ENCODE results near the gene TACC2.

Gene TACC2

DNA sequence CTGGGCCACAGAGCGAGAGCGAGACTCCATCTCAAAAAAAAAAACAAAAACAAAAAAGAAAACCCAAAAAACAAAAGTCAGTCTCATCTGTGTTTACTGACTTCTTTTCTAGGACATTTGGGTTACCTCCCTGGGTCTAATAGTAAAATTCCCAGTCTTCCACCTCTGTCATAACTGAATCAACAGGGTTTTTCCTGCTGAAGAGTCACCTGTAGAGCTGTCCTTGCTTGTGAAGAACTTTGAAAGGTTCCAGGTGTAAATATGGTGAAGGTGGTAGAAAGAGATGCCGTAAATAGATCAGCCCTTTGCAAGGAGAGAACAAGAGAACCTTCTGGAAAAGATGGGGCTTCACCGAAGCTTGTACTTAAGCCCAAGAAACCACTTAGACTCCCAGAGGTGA, 169.4 kb downstream of the TACC2 start:
- DNase-seq (ENCODE audit: insufficient read length, low spot score): no peak
- no peak for FAIRE-seq

DNA sequence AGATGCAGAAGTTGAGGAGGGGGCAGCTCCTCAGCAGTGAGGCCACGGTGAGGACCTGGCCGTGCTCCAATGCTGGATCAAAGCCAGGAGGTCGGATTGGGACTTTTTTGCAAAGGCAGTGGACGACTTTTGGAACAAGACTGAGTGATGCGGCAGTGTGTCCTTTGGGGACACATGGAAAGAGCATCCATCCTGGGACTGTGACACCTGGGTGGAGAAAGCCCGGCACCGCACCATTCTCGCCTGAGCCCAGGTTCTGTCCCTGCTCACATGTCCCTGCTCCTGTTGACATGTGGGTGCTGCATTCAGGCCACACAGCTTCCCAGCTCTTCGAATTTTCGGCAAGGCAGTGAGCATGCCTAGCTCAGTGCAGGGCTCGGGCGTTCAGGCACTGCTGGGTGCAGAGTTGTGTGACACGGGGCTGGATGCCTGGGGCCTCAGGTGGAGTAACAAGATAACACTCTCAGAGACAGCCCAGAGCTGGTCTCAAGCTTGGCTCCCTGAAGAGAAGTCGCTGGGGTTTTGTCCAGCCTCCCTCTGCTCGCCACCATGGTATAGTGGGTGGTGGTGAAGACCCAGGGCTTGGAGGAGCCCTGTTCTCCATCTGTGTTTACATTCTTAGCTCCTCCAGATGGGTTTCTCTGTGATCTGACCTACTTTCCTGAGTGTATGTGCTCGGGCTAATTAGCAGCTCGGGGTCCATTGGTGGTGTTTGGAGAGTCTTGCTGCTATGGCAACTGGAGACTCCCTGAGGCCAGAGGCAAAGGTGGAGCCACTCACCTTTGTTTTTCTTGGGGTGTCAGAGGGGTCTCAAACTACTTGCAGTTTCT, 170.4 kb downstream of the TACC2 start:
- FAIRE-seq (no peak), DNase-seq (ENCODE audit: insufficient read length, low spot score) (no peak)
- TF ChIP-seq, protein P1, sequence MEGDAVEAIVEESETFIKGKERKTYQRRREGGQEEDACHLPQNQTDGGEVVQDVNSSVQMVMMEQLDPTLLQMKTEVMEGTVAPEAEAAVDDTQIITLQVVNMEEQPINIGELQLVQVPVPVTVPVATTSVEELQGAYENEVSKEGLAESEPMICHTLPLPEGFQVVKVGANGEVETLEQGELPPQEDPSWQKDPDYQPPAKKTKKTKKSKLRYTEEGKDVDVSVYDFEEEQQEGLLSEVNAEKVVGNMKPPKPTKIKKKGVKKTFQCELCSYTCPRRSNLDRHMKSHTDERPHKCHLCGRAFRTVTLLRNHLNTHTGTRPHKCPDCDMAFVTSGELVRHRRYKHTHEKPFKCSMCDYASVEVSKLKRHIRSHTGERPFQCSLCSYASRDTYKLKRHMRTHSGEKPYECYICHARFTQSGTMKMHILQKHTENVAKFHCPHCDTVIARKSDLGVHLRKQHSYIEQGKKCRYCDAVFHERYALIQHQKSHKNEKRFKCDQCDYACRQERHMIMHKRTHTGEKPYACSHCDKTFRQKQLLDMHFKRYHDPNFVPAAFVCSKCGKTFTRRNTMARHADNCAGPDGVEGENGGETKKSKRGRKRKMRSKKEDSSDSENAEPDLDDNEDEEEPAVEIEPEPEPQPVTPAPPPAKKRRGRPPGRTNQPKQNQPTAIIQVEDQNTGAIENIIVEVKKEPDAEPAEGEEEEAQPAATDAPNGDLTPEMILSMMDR (IDR thresholded peaks at IDR 0.05; ENCODE audit: insufficient read depth, missing control alignments): no peak

More for the DNA sequence above, 169.4 kb downstream of the TACC2 start:
- TF ChIP-seq, protein P1 (IDR thresholded peaks at IDR 0.05; ENCODE audit: insufficient read depth, missing control alignments): no peak

DNA sequence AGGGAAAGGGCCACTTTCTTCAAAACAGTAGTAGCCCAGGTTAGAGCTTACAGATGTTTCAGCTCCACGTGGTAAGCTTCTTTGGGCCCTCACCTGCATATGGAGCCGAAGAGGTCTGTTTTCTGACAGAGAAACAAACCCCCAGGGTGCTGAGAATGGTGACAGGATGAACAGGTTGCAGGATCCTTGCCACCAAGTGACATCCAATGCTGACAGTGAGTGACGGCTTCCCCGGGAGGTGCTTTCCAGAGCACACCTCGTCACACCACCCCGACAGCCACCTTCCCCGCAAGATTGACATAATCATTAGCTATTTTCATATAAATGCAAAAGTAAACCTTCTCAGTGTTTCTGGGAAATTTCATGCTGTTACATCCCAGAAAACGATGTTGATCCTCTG, 172.8 kb downstream of the TACC2 start:
- TF ChIP-seq, protein P1 (IDR thresholded peaks at IDR 0.05; ENCODE audit: insufficient read depth, missing control alignments): no peak
- DNase-seq (ENCODE audit: insufficient read length, low spot score): no peak
- FAIRE-seq: no peak

DNA sequence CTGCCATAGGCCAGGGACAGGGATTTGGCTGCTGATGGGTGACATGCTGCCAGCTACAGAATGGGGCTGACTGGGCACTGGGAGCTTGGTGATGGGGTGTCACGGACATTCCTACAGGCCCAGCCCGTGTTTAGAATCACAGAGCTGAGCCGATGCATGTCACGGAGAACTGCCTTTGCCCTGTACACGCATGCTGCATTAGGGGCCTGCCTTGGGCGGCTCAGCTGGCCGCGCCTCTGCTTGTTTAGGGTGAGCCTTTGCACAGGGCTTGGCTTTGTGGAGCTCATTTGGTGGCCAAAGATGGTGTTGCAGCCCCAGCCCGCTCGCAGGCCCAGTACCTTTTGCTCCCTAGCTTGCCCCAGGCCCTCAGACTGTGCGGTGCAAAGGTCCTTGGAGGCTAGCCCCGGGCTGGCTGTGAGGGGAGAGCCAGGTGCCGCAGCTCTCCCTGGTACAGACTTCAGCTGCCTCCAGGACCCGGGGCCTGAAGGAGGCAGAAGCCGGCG, 173.8 kb downstream of the TACC2 start:
- TF ChIP-seq, protein P1 (IDR thresholded peaks at IDR 0.05; ENCODE audit: insufficient read depth, missing control alignments): no peak
- DNase-seq (ENCODE audit: insufficient read length, low spot score) (no peak), FAIRE-seq (no peak)

DNA sequence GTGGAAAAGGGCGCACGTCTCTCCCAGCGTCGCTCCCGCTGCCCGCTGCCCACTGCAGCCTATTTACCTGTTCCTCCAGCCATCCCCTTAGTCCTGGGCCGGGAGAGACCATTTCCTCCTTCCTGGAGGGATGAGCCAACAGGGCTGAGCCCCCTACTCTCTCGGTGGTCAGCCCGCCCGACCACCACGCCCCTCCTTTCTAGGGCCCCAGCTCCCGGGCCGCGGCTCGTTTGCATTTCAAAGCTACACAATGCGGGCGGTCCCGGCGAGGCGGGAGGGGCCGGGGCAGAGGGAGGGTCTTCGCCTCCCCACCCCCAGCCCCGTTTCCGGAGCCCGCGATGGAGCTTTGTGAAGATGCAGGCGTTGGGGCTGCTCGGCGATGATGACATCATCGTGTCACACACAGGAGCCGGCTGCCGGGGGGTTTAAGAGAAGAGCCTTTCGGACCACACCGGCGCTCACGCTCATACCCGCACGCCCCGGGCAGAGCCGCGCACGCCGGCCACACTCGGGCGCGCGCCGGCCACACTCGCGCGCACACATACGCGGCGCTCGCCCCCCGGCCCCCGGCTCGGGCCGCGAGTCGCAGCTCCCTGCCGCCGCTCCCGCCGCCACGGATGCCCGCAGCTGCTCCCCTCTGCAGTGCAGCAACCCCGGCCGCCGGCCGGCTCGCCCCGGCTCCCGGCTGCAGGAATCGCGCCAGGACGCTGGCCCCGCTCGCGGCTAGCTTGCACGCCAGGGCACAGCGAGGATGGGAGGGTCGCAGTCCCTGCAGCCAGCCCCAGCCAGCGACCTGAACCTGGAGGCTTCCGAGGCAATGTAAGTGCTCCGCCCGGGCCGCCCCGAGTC, 174.4 kb downstream of the TACC2 start:
- TF ChIP-seq, protein P1 (IDR thresholded peaks at IDR 0.05; ENCODE audit: insufficient read depth, missing control alignments): no peak
- DNase-seq (ENCODE audit: insufficient read length, low spot score) (no peak), FAIRE-seq (no peak)

DNA sequence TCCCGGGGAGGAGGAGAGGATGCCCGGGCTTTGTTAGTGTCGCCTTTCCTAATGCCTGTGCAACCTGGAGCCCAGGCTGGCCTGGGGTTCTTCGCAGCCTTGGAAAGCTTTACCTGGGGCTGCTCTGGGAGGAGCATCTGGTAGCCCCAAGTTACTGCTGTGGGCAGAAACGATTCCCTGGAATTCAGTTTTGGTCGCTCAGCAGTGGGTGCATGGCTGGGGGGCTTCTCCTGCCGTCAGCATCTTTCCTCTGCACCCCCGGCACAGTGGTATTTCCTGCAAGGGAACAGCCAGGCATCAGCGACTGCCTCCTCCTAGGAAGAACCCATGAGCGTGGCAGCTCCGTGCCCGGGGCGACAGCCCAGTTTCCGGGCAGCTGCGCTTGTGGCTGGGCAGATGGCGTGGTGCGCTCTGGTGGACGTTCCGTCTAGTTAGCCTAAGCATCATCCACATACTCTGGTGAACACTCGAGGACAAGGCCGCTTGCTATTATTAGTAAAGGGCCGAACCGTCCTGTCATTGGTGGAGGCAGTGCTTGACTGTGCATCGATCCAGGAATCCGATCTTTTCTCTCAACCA, 175.1 kb downstream of the TACC2 start:
- no peak for DNase-seq (ENCODE audit: insufficient read length, low spot score)
- TF ChIP-seq, protein P1 (IDR thresholded peaks at IDR 0.05; ENCODE audit: insufficient read depth, missing control alignments): no peak
- FAIRE-seq: no peak

Data from D721Med (cell line).